Thoracic aorta (tissue), 2 donors: ENCODE results near the gene HNRNPA2B1. TPM values are rescaled to one million over a fixed set of nuclear protein-coding genes. Genes with fewer than 3 reads are reported as not detected.
"Not testable (repeated sequence)": the region's sequence is repeated elsewhere in the genome, so short reads cannot be mapped to it uniquely, and the experiment has no call there.

Source experiments
- ATAC-seq: fragments of 150-250 bp; one replicate; pipeline ENCODE4 v1.8.0; 2017; ENCODE audit warnings: low read depth; ENCODE audit not compliant: insufficient number of reproducible peaks, low FRiP score
- DNase-seq: peaks from one replicate; pipeline ENCODE4 v3.0.0-alpha.2; 2020; ENCODE audit warnings: low spot score
- H3K27ac ChIP-seq, 2 donors: fragments of 200-600 bp; sonication (generic); 1 replicate in 1 of 2; 2 replicates in 1 of 2; pipeline ENCODE4 v1.5.1; 2016; ENCODE audit warnings: mild to moderate bottlenecking in 2 of 2, moderate library complexity in 2 of 2
- H3K27me3 ChIP-seq: fragments of 200-600 bp; sonication (generic); replicated peaks from 2 replicates; pipeline ENCODE4 v1.6.0; 2016; ENCODE audit warnings: mild to moderate bottlenecking; ENCODE audit not compliant: insufficient read depth
- H3K36me3 ChIP-seq: fragments of 200-600 bp; sonication (generic); one replicate; pipeline ENCODE4 v1.5.1; 2016
- H3K4me1 ChIP-seq, 2 donors: fragments of 200-600 bp; sonication (generic); 1 replicate in 1 of 2; 2 replicates in 1 of 2; pipeline versions ENCODE4 v1.5.1 to v1.6.0; 2016; ENCODE audit warnings: low read depth in 2 of 2, mild to moderate bottlenecking in 1 of 2; ENCODE audit not compliant: control insufficient read depth in 1 of 2
- H3K4me3 ChIP-seq: fragments of 200-600 bp; sonication (generic); 2 replicates; pipeline ENCODE4 v1.5.1; 2016; ENCODE audit warnings: mild to moderate bottlenecking
- H3K9me3 ChIP-seq: fragments of 200-600 bp; sonication (generic); 2 replicates; pipeline ENCODE4 v1.5.1; 2016
- CTCF ChIP-seq: fragments of 200-600 bp; sonication (generic); IDR thresholded peaks from one replicate; pipeline ENCODE4 v1.5.1; 2019; ENCODE audit warnings: antibody characterized with exemption
- total RNA-seq, 2 donors: library from RNA; depleted of rRNA; stranded (reverse); fragments of >200 nt; gene quantifications; one replicate each; pipeline versions ENCODE4 v1.1.0 to v1.2.3, GENCODE V29; 2016

The HNRNPA2B1 gene
- total RNA-seq, 2 donors from 2014 or later, result 142 to 204 TPM

GRCh38 chr7:26169271-26169670 is 31.3 kb downstream of the HNRNPA2B1 start:
- no peak for DNase-seq
- no peak for ATAC-seq
- Histone ChIP-seq H3K9me3 (no peaks in the 10 kb centered on the region), H3K4me3 (no peak overlapping the region), H3K36me3 (no peaks in the 10 kb centered on the region), H3K27ac (no peak overlapping the region), H3K4me1 (no peaks in the 10 kb centered on the region), H3K27me3 (no peaks in the 10 kb centered on the region)
- no peak for TF ChIP-seq CTCF

- DNase-seq (no peak), ATAC-seq (no peak)
- Histone ChIP-seq H3K27ac (no peak overlapping the region), H3K9me3 (no peaks in the 10 kb centered on the region), H3K27me3 (no peaks in the 10 kb centered on the region), H3K4me3 (no peak overlapping the region), H3K4me1 (no peaks in the 10 kb centered on the region), H3K36me3 (no peaks in the 10 kb centered on the region)
- TF ChIP-seq CTCF, result no peak
These were observed 32.0 kb downstream of the HNRNPA2B1 start for GRCh38 chr7:26168458-26169023.

GRCh38 chr7:26167303-26167934 is 33.1 kb downstream of the HNRNPA2B1 start:
- Histone ChIP-seq H3K27me3 (no peaks in the 10 kb centered on the region), H3K27ac (no peak overlapping the region)

GRCh38 chr7:26166684-26167266 is 33.8 kb downstream of the HNRNPA2B1 start:
- DNase-seq, result no peak
- no peaks in the 10 kb centered on the region for H3K36me3 ChIP-seq
- H3K27me3 ChIP-seq, result no peaks in the 10 kb centered on the region
- H3K9me3 ChIP-seq, result no peaks in the 10 kb centered on the region
- TF ChIP-seq CTCF, result no peak
- no peak for ATAC-seq
- no peak overlapping the region for H3K4me3 ChIP-seq
- no peaks in the 10 kb centered on the region for H3K4me1 ChIP-seq
- H3K27ac ChIP-seq, result no peak overlapping the region

More at GRCh38 chr7:26167303-26167934, 33.1 kb downstream of the HNRNPA2B1 start:
- DNase-seq (no peak), ATAC-seq (no peak)
- no peak for TF ChIP-seq CTCF
- H3K4me1 ChIP-seq, result no peaks in the 10 kb centered on the region
- no peaks in the 10 kb centered on the region for H3K9me3 ChIP-seq
- no peak overlapping the region for H3K4me3 ChIP-seq
- no peaks in the 10 kb centered on the region for H3K36me3 ChIP-seq

GRCh38 chr7:26165950-26166683 is 34.4 kb downstream of the HNRNPA2B1 start:
- H3K4me1 ChIP-seq, result no peaks in the 10 kb centered on the region
- H3K27me3 ChIP-seq, result no peaks in the 10 kb centered on the region
- no peak for DNase-seq
- H3K27ac ChIP-seq, result no peak overlapping the region
- no peak for TF ChIP-seq CTCF
- ATAC-seq, result no peak
- no peaks in the 10 kb centered on the region for H3K36me3 ChIP-seq
- H3K9me3 ChIP-seq, result no peaks in the 10 kb centered on the region
- no peak overlapping the region for H3K4me3 ChIP-seq

- not testable (repeated sequence) for H3K27me3 ChIP-seq, H3K9me3 ChIP-seq, H3K4me3 ChIP-seq, H3K4me1 ChIP-seq, ATAC-seq, DNase-seq, H3K36me3 ChIP-seq, H3K27ac ChIP-seq
These were observed 36.7 kb downstream of the HNRNPA2B1 start for GRCh38 chr7:26163804-26164203.
